NCI-H524 (cell line): Measurements from ENCODE around the gene MPC1.
"Not testable (repeated sequence)": the region's sequence is repeated elsewhere in the genome, so short reads cannot be mapped to it uniquely, and the experiment has no call there.

Experiments
- DNase-seq, 2 experiments: peaks; one replicate each; lab custom pipeline; 2025; lab: John Stamatoyannopoulos, UW

Gene MPC1

GRCh38 chr6:166381381-166381732 is 1.4 kb downstream of the MPC1 start:
- no peak for DNase-seq

- DNase-seq = no peak
Measured at GRCh38 chr6:166379800-166380199, 2.9 kb downstream of the MPC1 start.

DNA sequence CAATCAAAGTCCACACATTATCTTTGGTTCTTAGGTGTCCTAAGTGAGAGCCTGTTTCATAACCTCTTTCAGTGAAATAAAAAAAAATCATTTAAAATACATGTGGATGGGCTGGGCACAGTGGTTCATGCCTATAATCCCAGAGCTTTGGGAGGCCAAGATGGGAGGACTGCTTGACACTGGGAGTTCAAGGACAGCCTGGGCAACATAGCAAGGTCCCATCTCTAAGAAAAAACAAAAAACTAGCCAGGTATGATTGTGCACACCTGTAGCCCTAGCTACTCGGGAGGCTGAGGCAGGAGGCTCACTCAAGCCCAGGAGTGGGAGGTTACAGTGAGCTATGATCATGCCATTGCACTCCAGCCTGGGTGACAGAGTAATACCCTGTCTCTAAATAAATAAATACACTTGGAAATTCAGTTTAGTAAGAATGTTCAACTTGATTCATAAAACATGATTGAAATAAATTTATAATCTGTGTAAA is 3.6 kb downstream of the MPC1 start:
- no peak for DNase-seq

GRCh38 chr6:166377721-166378120 is 5.0 kb downstream of the MPC1 start:
- DNase-seq = no peak

GRCh38 chr6:166375013-166375412 is 7.7 kb downstream of the MPC1 start:
- no peak for DNase-seq

- no peak for DNase-seq
Measured at GRCh38 chr6:166370489-166370888, 12.3 kb downstream of the MPC1 start.

GRCh38 chr6:166369782-166370181 is 13.0 kb downstream of the MPC1 start:
- no peak for DNase-seq

GRCh38 chr6:166366921-166367320 is 15.8 kb downstream of the MPC1 start:
- no peak for DNase-seq

- no peak for DNase-seq
Measured at GRCh38 chr6:166365806-166366205, 16.9 kb downstream of the MPC1 start.

DNA sequence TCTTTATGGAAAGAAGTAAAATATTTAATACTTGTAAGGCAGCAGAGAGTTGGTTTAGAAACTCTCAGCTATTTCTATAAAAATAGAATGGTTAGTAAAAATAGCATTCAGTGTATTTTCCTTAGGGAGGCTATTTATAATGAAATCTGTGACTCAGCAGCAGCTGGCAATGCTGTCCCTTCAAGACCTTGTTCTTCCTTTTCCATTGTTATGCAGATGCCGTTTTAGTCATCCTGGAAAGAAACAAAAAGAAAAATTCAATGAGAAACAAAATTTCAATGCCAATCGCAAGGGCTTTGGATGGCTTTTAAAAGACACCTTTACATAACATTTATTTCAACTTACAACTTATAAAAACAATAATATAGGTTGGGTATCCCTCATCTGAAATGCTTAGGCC is 17.5 kb downstream of the MPC1 start:
- no peak for DNase-seq

GRCh38 chr6:166364456-166364855 is 18.3 kb downstream of the MPC1 start:
- DNase-seq = no peak

- DNase-seq = not testable (repeated sequence)
Measured at GRCh38 chr6:166362427-166362826, 20.3 kb downstream of the MPC1 start.

GRCh38 chr6:166361077-166361429 is 21.7 kb downstream of the MPC1 start:
- no peak for DNase-seq

DNA sequence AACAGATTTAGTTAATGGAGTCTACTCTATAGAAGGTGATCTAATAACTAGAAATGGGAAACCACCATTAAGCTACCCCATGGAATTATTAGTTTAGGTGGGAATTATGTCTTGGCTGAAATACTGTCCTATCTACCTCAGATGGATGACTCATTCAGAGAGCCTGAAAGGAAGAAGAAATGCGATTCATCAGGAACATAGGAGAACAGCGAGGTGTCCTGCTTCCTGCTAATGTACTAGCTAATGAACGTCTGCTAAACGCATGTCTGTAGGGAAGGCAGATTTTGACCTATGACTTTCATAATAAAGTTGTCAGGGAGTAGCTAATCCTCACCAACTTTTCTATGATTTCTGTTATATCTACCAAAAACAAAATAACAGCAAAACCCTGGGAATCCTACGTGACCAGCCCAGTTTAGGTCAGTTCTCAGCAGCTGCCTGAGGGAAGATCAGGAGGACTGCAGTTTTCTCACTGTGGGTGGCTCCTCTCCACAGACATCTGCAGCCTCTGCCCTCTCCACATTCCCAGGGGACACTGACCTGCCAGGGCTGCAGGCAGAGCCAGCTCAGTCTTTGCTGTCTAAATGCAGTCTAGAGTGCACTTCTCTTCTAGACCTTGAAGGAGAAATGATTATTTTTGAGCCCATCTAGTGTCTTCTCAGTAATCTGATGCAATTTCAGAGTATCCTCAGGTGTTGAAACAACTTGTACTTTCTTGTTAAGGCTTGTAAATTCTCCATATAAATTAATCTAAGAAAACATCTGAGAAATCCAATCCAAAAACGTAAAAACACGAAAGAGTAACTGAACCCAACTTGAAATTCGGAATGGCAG is 22.3 kb downstream of the MPC1 start:
- DNase-seq = no peak

DNA sequence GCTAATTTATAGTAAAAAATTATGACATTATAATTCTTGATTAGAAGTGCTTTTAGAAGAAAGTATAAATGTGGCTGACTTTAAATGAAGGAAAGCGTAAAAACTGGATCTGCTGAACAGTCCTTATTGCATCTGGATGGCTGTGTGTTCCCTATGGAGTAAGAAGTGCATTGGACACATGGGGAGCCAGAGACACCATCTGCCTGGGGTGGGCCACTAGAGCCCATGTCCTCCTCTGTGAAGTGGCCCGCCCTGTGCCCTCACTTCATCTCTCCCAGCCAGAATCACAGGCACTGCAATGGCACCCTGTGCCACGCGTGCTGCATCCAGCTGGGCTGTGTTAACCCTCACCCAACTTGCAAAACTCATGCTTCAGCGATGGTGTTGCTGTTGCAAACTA is 27.2 kb downstream of the MPC1 start:
- DNase-seq = peak; percentile 13 to 57

GRCh38 chr6:166354965-166355364 is 27.8 kb downstream of the MPC1 start:
- DNase-seq = no peak

GRCh38 chr6:166354143-166354542 is 28.6 kb downstream of the MPC1 start:
- no peak for DNase-seq

DNA sequence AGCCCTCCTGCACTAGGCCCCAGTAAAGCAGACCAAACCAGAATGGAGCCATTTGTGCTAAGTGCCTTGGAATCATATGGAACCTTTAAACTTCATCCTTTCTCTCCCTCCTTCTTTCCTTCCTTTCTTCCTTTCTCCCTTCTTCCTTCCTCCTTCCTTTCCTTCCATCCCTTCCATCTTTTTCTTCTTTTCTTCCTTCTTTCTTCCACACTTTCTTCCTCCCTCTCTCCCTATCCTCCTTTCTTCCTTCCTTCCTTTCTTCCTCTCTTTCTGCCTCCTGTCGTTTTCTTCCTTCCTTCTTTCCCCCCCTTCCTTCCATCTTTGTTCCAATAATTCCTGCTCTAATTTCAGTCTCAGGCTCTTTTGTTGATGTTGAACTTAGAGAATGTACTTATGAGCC is 29.2 kb downstream of the MPC1 start:
- DNase-seq = no peak

- DNase-seq = no peak
Measured at GRCh38 chr6:166352923-166353322, 29.8 kb downstream of the MPC1 start.

DNA sequence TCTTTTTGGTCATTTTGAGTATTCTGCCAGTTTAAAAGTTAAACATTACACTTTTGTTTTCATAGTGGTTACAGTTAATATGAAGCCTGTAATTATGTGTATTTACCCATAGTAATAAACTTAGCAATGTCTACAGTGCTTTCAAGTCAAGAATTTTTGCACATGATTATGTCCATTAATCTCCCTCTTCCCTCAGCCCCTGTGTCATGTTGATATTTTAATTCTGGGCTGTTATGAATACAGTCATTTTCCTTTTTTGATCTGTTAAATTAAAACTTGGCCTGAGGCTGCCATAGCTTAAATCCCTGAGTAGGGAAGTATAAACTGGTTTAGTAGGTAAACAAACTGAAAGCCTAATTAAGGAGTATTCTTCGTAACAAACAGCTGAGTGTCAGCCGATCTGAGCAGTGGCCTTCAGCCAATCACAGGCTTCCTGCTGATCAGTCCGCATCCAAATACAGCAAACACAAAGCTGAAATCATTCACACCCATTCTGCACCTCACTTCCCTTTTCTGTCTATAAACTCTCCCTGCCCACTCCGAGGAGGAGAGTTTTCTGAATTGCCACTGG is 30.9 kb downstream of the MPC1 start:
- no peak for DNase-seq

DNA sequence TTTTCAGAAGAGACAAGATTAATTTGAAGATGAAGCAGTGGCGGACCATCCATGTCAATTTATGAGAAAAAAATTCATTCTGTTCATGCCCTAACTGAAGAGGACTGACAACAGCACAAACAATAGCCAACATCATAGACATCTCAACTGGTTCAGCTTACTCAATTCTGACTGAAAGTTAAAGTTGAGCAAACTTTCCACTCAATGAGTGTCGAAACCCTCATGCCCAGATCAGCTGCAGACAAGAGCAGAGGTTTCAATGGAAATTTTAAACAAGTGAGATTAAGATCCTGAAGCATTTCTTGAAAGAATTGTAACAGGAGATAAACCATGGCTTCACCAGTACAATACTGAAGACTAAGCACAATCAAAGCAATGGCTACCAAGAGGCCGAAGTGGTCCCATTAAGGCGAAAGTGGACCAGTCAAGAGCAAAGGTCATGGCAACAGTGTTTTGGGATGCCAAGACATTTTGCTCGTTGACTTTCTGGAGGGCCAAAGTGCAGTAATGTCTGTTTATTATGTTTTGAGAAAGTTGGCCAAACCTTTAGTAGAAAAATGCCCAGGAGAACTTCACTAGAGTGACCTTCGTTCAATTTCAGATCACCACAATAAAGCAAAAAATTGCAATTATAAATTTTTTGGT is 34.3 kb downstream of the MPC1 start:
- DNase-seq = no peak

GRCh38 chr6:166346965-166347364 is 35.8 kb downstream of the MPC1 start:
- DNase-seq = no peak

DNA sequence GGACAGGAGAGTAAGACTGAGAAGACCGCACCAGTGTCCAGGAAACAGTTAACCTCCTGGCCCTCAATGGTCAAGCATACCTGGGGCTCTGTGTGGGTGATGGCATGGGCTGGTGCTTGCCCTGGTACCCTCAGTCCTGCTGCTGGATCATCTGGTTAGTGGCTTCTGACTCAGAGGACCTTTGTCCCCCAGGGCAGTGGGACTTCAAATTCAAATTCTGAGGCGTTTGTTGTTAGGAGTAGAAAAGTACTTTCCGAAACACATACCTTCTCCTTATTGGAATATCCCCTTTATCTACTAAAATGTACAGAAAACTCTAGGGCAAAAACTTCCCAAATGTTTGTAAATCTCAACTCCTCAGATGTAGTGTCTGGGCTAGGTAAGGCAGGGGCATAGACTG is 36.3 kb downstream of the MPC1 start:
- no peak for DNase-seq
